T-cell (primary cell): ENCODE data around the gene SBK3. TPM values are rescaled to one million over a fixed set of nuclear protein-coding genes. Genes with fewer than 3 reads are reported as not detected.

Source experiments
- ATAC-seq, 4 experiments: fragments of 200-7000 bp in 3 of 4; fragments of 150-1000 bp in 1 of 4; cut with Tn5 transposase; replicated peaks in 1 of 4; 1 replicate in 3 of 4; 2 replicates in 1 of 4; pipeline ENCODE4 v1.10.0; 2021; ENCODE audit warnings: moderate library complexity in 3 of 4, mild to moderate bottlenecking in 2 of 4, moderate number of reproducible peaks in 1 of 4
- CTCF ChIA-PET, 2 donors: fragments of 300-600 bp; sonication (Branson Sonifier 250); formaldehyde crosslinking; loops; one replicate each; lab custom pipeline; 2022; ENCODE audit warnings: antibody characterized with exemption in 2 of 2; lab: Charles Lee
- POLR2A ChIA-PET, 2 donors: fragments of 300-600 bp; sonication (Branson Sonifier 250); formaldehyde crosslinking; loops; one replicate each; lab custom pipeline; 2022; ENCODE audit warnings: antibody characterized with exemption in 2 of 2; lab: Charles Lee
- DNase-seq, 35 experiments: peaks; one replicate each; pipeline versions ENCODE4 v3.0.0 to v3.0.0-alpha.2; 2013 to 2023
- H3K27ac ChIP-seq: one replicate; pipeline ENCODE4 v1.5.1; 2013; ENCODE audit warnings: low read length
- H3K27me3 ChIP-seq, 2 experiments: replicated peaks in 1 of 2; 1 replicate in 1 of 2; 2 replicates in 1 of 2; pipeline versions ENCODE4 v1.6.1 to v1.7.0; 2013; ENCODE audit warnings: low read length in 1 of 2, mixed read lengths in 1 of 2; ENCODE audit not compliant: control insufficient read depth in 2 of 2, insufficient read depth in 2 of 2; ENCODE audit errors: extremely low read depth in 1 of 2
- H3K36me3 ChIP-seq, 2 donors: 1 replicate in 1 of 2; 2 replicates in 1 of 2; pipeline versions ENCODE4 v1.6.1 to v1.7.0; 2013; ENCODE audit warnings: low read length in 1 of 2; ENCODE audit not compliant: control insufficient read depth in 2 of 2, insufficient read depth in 1 of 2; ENCODE audit errors: extremely low read depth in 1 of 2
- H3K4me1 ChIP-seq, 2 experiments: 1 replicate in 1 of 2; 2 replicates in 1 of 2; pipeline versions ENCODE4 v1.6.1 to v1.7.0; 2013; ENCODE audit warnings: low read length in 2 of 2, mixed read lengths in 1 of 2; ENCODE audit not compliant: insufficient read depth in 2 of 2, control insufficient read depth in 1 of 2; ENCODE audit errors: extremely low read depth in 1 of 2
- H3K4me3 ChIP-seq, 2 donors: 1 replicate in 1 of 2; 2 replicates in 1 of 2; pipeline versions ENCODE4 v1.5.1 to v1.7.0; 2013; ENCODE audit warnings: mild to moderate bottlenecking in 2 of 2, low read length in 1 of 2, moderate library complexity in 1 of 2; ENCODE audit not compliant: control insufficient read depth in 1 of 2; ENCODE audit errors: extremely low read depth in 1 of 2
- H3K9me3 ChIP-seq: 2 replicates; pipeline ENCODE4 v1.7.0; 2013
- H3K27ac Mint-ChIP-seq, 2 donors: one replicate each; pipeline ENCODE4 v1.8.0; 2020 to 2021; ENCODE audit warnings: mild to moderate bottlenecking in 2 of 2, mixed read lengths in 2 of 2
- H3K27me3 Mint-ChIP-seq, 2 donors: one replicate each; pipeline ENCODE4 v1.8.0; 2021 to 2022; ENCODE audit warnings: mixed read lengths in 2 of 2
- H3K36me3 Mint-ChIP-seq: one replicate; pipeline ENCODE4 v1.8.0; 2021; ENCODE audit warnings: mixed read lengths
- H3K4me1 Mint-ChIP-seq, 3 donors: one replicate each; pipeline ENCODE4 v1.8.0; 2020 to 2022; ENCODE audit warnings: mixed read lengths in 3 of 3, mild to moderate bottlenecking in 1 of 3
- H3K4me3 Mint-ChIP-seq, 3 donors: one replicate each; pipeline ENCODE4 v1.8.0; 2020 to 2022; ENCODE audit warnings: mild to moderate bottlenecking in 3 of 3, mixed read lengths in 3 of 3, moderate library complexity in 3 of 3
- H3K9me3 Mint-ChIP-seq, 3 donors: one replicate each; pipeline ENCODE4 v1.8.0; 2020 to 2022; ENCODE audit warnings: mixed read lengths in 3 of 3
- WGBS: methylation state at CpG from one replicate; pipeline ENCODE4 v1.1.5; 2013; ENCODE audit warnings: missing lambda C conversion rate; ENCODE audit not compliant: insufficient coverage; 5-methylcytosine and 5-hydroxymethylcytosine counted together
- total RNA-seq, 35 experiments: library from RNA in 6 of 35; stranded (reverse) in 6 of 35; fragments of 120-200 nt in 1 of 35; gene quantifications; one replicate each; pipeline versions ENCODE4 v1.2.1 to v1.2.4 and lab custom pipeline; 2013 to 2026

Gene SBK3
- total RNA-seq, 5 donors from 2014 or later (not counting 1 experiment from before 2014, with no cell fraction given) = not detected

DNA sequence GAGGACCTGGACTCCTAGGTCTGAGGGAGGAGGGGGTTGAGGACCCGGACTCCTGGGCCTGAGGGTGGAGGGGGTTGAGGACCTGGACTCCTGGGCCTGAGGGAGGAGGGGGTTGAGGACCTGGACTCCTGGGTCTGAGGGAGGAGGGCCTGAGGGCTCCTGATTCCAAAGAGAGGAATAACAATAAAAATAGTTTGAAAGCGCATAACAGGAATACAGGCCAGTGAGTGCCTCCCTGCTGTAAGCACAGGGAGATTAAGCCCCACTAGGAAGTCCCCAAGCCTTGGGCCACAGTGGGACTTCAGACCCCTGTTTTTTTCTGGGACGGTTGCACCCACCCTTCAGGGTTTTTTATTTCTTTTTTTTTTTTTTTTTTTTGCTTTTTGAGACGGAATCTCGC lies 7.2 kb downstream of the SBK3 start:
- ChIA-PET CTCF (no interaction called here), POLR2A (no interaction called here)
- H3K36me3 ChIP-seq = no peaks in the 10 kb centered on the region
- Mint-ChIP-seq H3K27me3 (peaks cover under 1 to 2% of the 10 kb centered on the region in 2 donors), H3K9me3 (no peaks in the 10 kb centered on the region), H3K36me3 (no peaks in the 10 kb centered on the region), H3K4me3 (no peak overlapping the region), H3K4me1 (no peaks in the 10 kb centered on the region), H3K27ac (no peak overlapping the region)
- 100% methylated on average over 3 of the region's 5 CpGs for WGBS
- ATAC-seq (no peak), DNase-seq (no peak)
- H3K27me3 ChIP-seq = peaks cover 0 to 9% of the 10 kb centered on the region in 2 experiments
- H3K27ac ChIP-seq = no peak overlapping the region
- H3K9me3 ChIP-seq = no peaks in the 10 kb centered on the region
- no peaks in the 10 kb centered on the region for H3K4me1 ChIP-seq
- H3K4me3 ChIP-seq = no peak overlapping the region

DNA sequence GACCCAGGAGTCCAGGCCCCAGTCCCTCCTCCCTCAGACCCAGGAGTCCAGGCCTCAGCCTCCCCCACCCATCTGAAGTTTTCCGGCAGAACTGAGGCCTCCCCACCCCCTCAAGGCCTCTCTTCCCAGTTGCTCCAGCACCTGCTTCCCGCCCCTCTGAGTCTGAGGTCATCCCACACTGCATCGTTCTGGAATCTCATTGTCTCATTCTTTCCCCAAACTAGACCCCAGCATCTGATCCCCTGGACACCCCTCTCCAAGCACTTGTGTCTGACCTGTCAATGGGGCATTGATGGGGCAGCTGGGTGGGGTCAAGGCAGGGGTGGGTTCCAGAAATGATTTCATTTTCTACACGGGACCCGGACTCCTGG lies 7.6 kb downstream of the SBK3 start:
- POLR2A ChIA-PET = no interaction called here
- peaks cover 0 to 11% of the 10 kb centered on the region in 2 experiments for H3K27me3 ChIP-seq
- H3K27ac ChIP-seq = no peak overlapping the region
- DNase-seq (no peak), ATAC-seq (no peak)
- 100% methylated on average over 3 of the region's 5 CpGs for WGBS
- H3K9me3 ChIP-seq = no peaks in the 10 kb centered on the region
- Mint-ChIP-seq H3K27ac (no peak overlapping the region), H3K36me3 (no peaks in the 10 kb centered on the region), H3K4me1 (no peaks in the 10 kb centered on the region), H3K9me3 (no peaks in the 10 kb centered on the region), H3K4me3 (no peak overlapping the region), H3K27me3 (peaks cover 0 to 2% of the 10 kb centered on the region in 2 donors)
- CTCF ChIA-PET = no interaction called here
- no peak overlapping the region for H3K4me3 ChIP-seq
- H3K4me1 ChIP-seq = no peaks in the 10 kb centered on the region
- H3K36me3 ChIP-seq = no peaks in the 10 kb centered on the region

DNA sequence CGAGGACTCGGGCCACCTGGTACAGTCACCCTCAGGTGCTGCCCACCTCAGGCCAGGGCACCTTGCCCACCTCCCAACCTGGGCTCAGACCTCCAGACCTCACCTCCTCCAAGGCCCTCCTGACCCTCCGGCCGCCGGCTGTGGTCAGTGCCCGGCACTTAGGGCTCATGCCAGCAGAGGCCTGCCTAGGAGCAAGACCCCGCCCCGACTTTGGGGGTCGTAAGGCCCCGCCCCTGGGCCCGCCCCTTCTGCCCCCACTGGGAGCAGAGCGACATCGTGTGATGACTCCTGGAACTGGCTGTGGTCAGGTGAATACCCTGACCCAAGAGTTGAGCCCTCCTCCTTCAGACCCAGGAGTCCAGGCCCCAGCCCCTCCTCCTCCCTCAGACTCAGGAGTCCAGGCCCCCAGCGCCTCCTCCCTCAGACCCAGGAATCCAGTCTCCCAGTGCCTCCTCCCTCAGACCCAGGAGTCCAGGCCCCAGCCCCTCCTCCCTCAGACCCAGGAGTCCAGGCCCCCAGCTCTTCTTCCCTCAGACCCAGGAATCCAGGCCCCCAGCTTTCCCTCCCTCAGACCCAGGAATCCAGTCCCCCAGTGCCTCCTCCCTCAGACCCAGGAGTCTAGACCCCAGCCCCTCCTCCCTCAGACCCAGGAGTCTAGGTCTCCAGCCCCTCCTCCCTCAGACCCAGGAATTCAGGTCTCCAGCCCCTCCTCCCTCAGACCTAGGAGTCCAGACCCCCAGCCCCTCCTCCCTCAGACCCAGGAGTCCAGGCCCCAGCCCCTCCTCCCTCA lies 8.2 kb downstream of the SBK3 start, which contains the start of gene SBK2:
SBK2 (minus strand) TSS at position 183 of the 790 bp plus-strand sequence. CDS start 839 bp downstream, outside the sequence.
- no peaks in the 10 kb centered on the region for H3K4me1 ChIP-seq
- no peak within 1 kb of the TSS for H3K4me3 ChIP-seq
- Mint-ChIP-seq H3K4me3 (no peak within 1 kb of the TSS), H3K27me3 (peaks cover 0 to 2% of the 10 kb centered on the region in 2 donors), H3K4me1 (no peaks in the 10 kb centered on the region), H3K36me3 (no peaks in the 10 kb centered on the region), H3K27ac (no peak within 1 kb of the TSS), H3K9me3 (no peaks in the 10 kb centered on the region)
- ATAC-seq (no peak), DNase-seq (no peak)
- no peak within 1 kb of the TSS for H3K27ac ChIP-seq
- H3K36me3 ChIP-seq = no peaks in the 10 kb centered on the region
- H3K9me3 ChIP-seq = no peaks in the 10 kb centered on the region
- POLR2A ChIA-PET = no interaction called here
- CTCF ChIA-PET = no interaction called here
- WGBS = 55% methylated on average over 14 of the region's 14 CpGs
- peaks cover 0 to 13% of the 10 kb centered on the region in 2 experiments for H3K27me3 ChIP-seq

DNA sequence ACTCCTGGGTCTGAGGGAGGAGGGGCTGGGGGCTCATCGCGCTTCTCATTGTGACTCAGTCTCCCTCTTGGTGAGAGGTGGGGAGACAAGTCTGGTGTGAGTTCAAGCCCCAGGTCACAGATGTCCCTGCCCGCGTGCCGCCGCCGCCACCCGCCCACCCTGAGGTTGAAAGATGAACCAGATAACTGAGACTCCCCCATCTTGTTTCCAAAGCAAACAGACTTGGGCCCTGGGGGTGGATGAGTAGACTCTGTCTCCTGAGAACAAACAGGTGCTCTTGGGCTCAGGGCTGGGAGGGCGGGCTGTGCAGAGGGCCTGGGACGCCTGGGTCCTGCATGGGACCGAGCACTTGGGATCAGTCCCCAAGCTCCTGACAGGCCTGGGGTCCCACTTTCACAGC lies 9.0 kb downstream of the SBK3 start:
- Histone ChIP-seq H3K9me3 (no peaks in the 10 kb centered on the region), H3K27me3 (peaks cover 0 to 15% of the 10 kb centered on the region in 2 experiments), H3K27ac (no peak overlapping the region), H3K4me1 (no peaks in the 10 kb centered on the region), H3K4me3 (no peak overlapping the region), H3K36me3 (no peaks in the 10 kb centered on the region)
- ATAC-seq (no peak), DNase-seq (no peak)
- Mint-ChIP-seq H3K36me3 (no peaks in the 10 kb centered on the region), H3K4me3 (no peak overlapping the region), H3K27me3 (no peaks in the 10 kb centered on the region), H3K4me1 (no peaks in the 10 kb centered on the region), H3K27ac (no peak overlapping the region), H3K9me3 (no peaks in the 10 kb centered on the region)
- ChIA-PET POLR2A (no interaction called here), CTCF (no interaction called here)
- 91% methylated on average over 5 of the region's 11 CpGs for WGBS

DNA sequence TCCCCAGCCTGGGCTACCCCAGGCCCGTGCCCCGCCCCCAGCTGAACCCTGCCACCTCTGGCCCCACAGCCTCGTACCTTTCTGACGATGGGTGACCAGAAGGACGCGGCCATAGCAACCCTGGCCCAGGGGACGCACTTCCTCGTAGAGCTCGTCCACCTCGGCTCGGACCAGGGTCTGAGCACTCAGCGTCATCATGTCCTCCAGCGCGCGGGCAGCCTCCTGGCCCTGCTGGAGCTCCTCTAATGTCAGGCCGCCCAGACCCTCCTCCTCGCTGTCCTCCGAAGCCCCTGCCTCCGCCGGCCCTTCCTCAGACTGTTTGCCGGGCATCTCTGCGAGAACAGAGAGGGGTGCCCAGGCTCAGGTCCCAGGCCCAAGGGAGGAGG lies 9.4 kb downstream of the SBK3 start:
- H3K4me3 ChIP-seq = no peak overlapping the region
- CTCF ChIA-PET = no interaction called here
- DNase-seq (no peak), ATAC-seq (no peak)
- H3K27me3 ChIP-seq = peaks cover 0 to 18% of the 10 kb centered on the region in 2 experiments
- no peaks in the 10 kb centered on the region for H3K4me1 ChIP-seq
- no peaks in the 10 kb centered on the region for H3K36me3 ChIP-seq
- H3K36me3 Mint-ChIP-seq = no peaks in the 10 kb centered on the region
- H3K9me3 Mint-ChIP-seq = no peaks in the 10 kb centered on the region
- H3K27me3 Mint-ChIP-seq = no peaks in the 10 kb centered on the region
- H3K4me3 Mint-ChIP-seq = no peak overlapping the region
- H3K27ac Mint-ChIP-seq = no peak overlapping the region
- no peaks in the 10 kb centered on the region for H3K4me1 Mint-ChIP-seq
- no peaks in the 10 kb centered on the region for H3K9me3 ChIP-seq
- POLR2A ChIA-PET = no interaction called here
- H3K27ac ChIP-seq = no peak overlapping the region
- WGBS = 93% methylated on average over 22 of the region's 22 CpGs

DNA sequence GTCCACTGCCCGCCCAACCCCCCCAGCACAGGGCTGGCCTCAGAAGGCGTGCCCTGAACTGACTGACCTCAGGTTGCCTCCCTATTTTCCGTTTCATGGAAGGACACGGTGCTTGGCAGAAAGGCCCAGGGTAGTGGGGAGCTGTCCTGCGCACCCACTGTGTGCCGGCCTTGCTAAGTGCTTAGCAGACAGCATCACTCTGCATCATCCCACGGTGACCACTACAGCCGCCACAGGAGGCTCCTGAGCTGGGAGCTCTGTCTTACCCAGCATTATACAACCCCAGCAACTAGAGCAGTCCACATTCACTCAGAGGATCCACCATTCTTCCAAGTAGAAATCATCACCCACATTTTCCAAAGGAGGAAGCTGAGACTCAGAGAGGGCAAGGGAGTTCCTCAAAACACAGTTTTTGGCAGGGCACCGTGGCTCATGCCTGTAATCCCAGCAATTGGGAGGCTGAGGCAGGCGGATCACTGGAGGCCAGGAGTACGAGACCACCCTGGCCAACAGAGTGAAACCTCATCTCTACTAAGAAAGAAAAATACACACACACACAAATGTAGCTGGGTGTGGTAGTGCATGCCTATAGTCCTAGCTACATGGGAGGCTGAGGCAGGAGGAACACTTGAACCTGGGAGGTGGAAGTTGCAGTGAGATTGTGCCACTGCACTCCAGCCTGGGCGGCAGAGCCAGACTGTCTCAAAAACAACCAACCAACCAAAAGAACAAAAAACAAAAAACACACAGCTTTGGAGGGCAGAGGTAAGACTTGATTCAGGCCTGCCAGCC lies 10.0 kb downstream of the SBK3 start:
- ATAC-seq = no peak
- Histone ChIP-seq H3K36me3 (no peaks in the 10 kb centered on the region), H3K27me3 (peaks cover 0 to 14% of the 10 kb centered on the region in 2 experiments), H3K4me1 (no peaks in the 10 kb centered on the region), H3K4me3 (no peak overlapping the region), H3K9me3 (no peaks in the 10 kb centered on the region), H3K27ac (no peak overlapping the region)
- Mint-ChIP-seq H3K9me3 (no peaks in the 10 kb centered on the region), H3K27me3 (no peaks in the 10 kb centered on the region), H3K4me3 (no peak overlapping the region), H3K4me1 (no peaks in the 10 kb centered on the region), H3K27ac (no peak overlapping the region), H3K36me3 (no peaks in the 10 kb centered on the region)
- ChIA-PET CTCF (interaction anchor here in 1 of 2 donors (0.6 kb wide), 1 partner anchor 10 kb away, joined by 6 read pairs; no protein-coding TSS in a partner anchor), POLR2A (no interaction called here)
- DNase-seq = no peak
- 93% methylated on average over 4 of the region's 12 CpGs for WGBS
